ENCODE data around the gene AFF2.

AFF2 gene

GRCh38 chrX:148691456-148691855 is 191.0 kb downstream of the AFF2 start:
- no peak for DNase-seq (ENCODE audit: extremely low spot score)
- CTCF ChIA-PET, result no interaction called here
- POLR2A ChIA-PET, result no interaction called here
- no peak for TF ChIP-seq CTCF (IDR thresholded peaks at IDR 0.05; ENCODE audit: control extremely low read depth, extremely low read depth, low read depth, missing control alignments)

GRCh38 chrX:148695255-148695654 is 194.8 kb downstream of the AFF2 start:
- ChIA-PET CTCF (no interaction called here), POLR2A (no interaction called here)
- no peak for TF ChIP-seq CTCF (IDR thresholded peaks at IDR 0.05; ENCODE audit: control extremely low read depth, extremely low read depth, low read depth, missing control alignments)
- DNase-seq (ENCODE audit: extremely low spot score), result no peak

- DNase-seq (ENCODE audit: extremely low spot score), result no peak
- ChIA-PET CTCF (no interaction called here), POLR2A (no interaction called here)
- TF ChIP-seq CTCF (IDR thresholded peaks at IDR 0.05; ENCODE audit: control extremely low read depth, extremely low read depth, low read depth, missing control alignments), result no peak
These were observed 197.8 kb downstream of the AFF2 start for GRCh38 chrX:148698221-148698620.

- ChIA-PET CTCF (no interaction called here), POLR2A (no interaction called here)
- DNase-seq (ENCODE audit: extremely low spot score), result no peak
- TF ChIP-seq CTCF (IDR thresholded peaks at IDR 0.05; ENCODE audit: control extremely low read depth, extremely low read depth, low read depth, missing control alignments), result no peak
These were observed 199.6 kb downstream of the AFF2 start for GRCh38 chrX:148700021-148700420.

- no peak for TF ChIP-seq CTCF (IDR thresholded peaks at IDR 0.05; ENCODE audit: control extremely low read depth, extremely low read depth, low read depth, missing control alignments)
- DNase-seq (ENCODE audit: extremely low spot score), result no peak
- POLR2A ChIA-PET, result no interaction called here
- CTCF ChIA-PET, result no interaction called here
These were observed 213.6 kb downstream of the AFF2 start for GRCh38 chrX:148713981-148714380.

DNA sequence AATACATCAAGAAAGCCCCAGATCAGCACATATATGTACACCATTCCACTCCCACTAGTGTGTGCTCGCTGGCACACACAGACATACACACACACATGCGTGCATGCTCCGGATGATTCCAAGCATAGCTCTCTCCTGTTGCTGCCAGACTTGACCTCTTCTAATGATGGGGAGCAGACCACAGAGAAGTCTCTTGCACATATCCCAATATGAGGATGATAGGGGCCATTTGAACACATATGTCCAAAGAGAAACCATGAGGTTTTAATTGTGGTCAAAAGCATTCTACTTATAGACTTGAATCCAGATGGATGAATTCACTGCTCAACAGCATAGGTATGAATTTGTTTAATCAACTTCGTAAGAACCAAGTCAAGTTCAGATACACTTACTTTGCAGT is 214.9 kb downstream of the AFF2 start:
- TF ChIP-seq CTCF (IDR thresholded peaks at IDR 0.05; ENCODE audit: control extremely low read depth, extremely low read depth, low read depth, missing control alignments), result no peak
- CTCF ChIA-PET, result no interaction called here
- POLR2A ChIA-PET, result no interaction called here
- no peak for DNase-seq (ENCODE audit: extremely low spot score)

- TF ChIP-seq CTCF (IDR thresholded peaks at IDR 0.05; ENCODE audit: control extremely low read depth, extremely low read depth, low read depth, missing control alignments), result no peak
- DNase-seq (ENCODE audit: extremely low spot score), result no peak
- ChIA-PET POLR2A (no interaction called here), CTCF (no interaction called here)
These were observed 222.5 kb downstream of the AFF2 start for GRCh38 chrX:148722966-148723365.

All from GM10248 (cell line).